ENCODE results near the gene MSN.

DNA sequence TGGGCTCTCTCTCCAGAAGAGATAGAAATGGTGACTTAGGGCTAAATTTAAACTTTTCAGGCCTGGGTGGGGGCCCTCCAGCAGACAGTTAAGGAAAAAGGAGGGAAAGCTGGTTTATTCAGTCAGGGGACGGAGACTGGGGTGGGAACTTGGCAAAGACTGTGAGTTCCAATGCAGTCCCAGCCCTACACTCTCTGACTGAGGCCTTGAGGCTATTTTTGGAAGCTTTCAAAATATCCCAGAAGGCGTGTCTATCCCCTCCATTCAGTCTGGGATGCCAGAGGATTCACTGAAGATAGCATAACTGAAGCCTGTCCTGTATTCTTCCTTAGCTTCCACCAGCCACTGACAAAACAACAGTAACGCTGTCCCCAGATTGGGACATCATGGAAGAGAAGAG lies 32.1 kb upstream of the MSN start:
- TF ChIP-seq, protein P1, sequence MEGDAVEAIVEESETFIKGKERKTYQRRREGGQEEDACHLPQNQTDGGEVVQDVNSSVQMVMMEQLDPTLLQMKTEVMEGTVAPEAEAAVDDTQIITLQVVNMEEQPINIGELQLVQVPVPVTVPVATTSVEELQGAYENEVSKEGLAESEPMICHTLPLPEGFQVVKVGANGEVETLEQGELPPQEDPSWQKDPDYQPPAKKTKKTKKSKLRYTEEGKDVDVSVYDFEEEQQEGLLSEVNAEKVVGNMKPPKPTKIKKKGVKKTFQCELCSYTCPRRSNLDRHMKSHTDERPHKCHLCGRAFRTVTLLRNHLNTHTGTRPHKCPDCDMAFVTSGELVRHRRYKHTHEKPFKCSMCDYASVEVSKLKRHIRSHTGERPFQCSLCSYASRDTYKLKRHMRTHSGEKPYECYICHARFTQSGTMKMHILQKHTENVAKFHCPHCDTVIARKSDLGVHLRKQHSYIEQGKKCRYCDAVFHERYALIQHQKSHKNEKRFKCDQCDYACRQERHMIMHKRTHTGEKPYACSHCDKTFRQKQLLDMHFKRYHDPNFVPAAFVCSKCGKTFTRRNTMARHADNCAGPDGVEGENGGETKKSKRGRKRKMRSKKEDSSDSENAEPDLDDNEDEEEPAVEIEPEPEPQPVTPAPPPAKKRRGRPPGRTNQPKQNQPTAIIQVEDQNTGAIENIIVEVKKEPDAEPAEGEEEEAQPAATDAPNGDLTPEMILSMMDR (conservative IDR thresholded peaks at IDR 0.05; ENCODE audit: low read depth, low read length), result no peak
- TF ChIP-seq EZH2phosphoT487 (IDR thresholded peaks at IDR 0.05; ENCODE audit: borderline replicate concordance, low read length), result no peak

Measured in PC-3 (cell line).